ENCODE data around the gene SAMD9L.
"Not testable (repeated sequence)": the region's sequence is repeated elsewhere in the genome, so short reads cannot be mapped to it uniquely, and the experiment has no call there.

SAMD9L gene

DNA sequence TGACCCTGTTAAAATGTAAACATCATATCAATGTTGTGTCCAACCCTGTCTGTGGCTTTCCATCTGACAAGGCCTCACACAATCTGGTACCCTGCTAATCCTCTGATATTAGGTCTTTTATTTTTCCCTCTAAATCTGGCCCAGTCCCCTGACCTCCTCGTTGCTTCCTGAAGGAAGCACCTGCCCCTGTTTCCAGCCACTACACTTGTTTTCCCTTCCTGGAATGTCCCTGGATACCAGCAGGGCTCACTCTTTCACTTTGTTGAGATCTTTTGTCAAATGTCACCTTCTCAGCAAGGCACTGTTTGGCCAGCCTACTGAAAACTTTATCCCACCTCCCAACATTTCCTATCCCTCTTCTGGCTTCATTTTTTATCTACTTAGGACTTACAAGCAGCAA, 2.1 kb downstream of the SAMD9L start:
- no peak for DNase-seq (ENCODE audit: low read depth)

DNA sequence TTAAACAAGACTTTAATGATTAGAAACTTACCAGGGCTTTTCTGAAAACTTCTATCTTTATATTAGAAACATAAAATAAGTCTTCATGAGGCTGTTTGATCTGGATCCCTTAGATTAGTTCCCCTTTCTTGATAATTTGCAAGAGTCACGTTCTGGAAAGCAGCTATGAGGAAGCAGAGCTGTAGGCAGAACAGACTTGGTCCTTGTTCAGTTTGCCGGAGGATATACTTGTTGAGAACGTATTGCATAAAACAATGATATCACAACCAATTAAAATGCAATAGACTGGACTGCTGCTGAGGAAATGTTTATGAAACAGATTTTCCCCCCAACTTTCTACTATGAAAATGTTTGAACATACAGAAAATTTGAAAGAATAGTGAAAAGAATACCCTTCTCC, 2.8 kb downstream of the SAMD9L start:
- no peak for DNase-seq (ENCODE audit: low read depth)

GRCh38 chr7:93142127-93142526, 6.1 kb downstream of the SAMD9L start:
- DNase-seq (ENCODE audit: low read depth): no peak

- DNase-seq (ENCODE audit: low read depth): no peak
These were observed 7.5 kb downstream of the SAMD9L start for GRCh38 chr7:93140582-93141191.

- DNase-seq (ENCODE audit: low read depth): no peak
These were observed 9.6 kb downstream of the SAMD9L start for GRCh38 chr7:93138576-93138975.

- no peak for DNase-seq (ENCODE audit: low read depth)
These were observed 15.2 kb downstream of the SAMD9L start for GRCh38 chr7:93133005-93133404.

GRCh38 chr7:93132216-93132615, 16.0 kb downstream of the SAMD9L start:
- no peak for DNase-seq (ENCODE audit: low read depth)

DNA sequence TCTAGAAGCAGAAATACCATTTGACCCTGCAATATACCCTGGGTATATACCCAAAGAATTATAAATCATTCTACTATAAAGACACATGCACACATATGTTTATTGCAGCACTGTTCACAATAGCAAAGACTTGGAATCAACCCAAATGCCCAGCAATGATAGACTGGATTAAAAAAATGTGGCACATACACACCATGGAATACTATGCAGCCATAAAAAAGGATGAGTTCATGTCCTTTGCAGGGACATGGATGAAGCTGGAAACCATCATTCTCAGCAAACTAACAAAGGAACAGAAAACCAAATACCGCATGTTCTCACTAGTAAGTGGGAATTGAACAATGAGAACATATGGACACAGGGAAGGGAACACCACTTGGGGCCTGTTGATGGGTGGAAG, 21.2 kb downstream of the SAMD9L start:
- DNase-seq (ENCODE audit: low read depth): not testable (repeated sequence)

- not testable (repeated sequence) for DNase-seq (ENCODE audit: low read depth)
These were observed 24.7 kb downstream of the SAMD9L start for GRCh38 chr7:93123532-93123931.

DNA sequence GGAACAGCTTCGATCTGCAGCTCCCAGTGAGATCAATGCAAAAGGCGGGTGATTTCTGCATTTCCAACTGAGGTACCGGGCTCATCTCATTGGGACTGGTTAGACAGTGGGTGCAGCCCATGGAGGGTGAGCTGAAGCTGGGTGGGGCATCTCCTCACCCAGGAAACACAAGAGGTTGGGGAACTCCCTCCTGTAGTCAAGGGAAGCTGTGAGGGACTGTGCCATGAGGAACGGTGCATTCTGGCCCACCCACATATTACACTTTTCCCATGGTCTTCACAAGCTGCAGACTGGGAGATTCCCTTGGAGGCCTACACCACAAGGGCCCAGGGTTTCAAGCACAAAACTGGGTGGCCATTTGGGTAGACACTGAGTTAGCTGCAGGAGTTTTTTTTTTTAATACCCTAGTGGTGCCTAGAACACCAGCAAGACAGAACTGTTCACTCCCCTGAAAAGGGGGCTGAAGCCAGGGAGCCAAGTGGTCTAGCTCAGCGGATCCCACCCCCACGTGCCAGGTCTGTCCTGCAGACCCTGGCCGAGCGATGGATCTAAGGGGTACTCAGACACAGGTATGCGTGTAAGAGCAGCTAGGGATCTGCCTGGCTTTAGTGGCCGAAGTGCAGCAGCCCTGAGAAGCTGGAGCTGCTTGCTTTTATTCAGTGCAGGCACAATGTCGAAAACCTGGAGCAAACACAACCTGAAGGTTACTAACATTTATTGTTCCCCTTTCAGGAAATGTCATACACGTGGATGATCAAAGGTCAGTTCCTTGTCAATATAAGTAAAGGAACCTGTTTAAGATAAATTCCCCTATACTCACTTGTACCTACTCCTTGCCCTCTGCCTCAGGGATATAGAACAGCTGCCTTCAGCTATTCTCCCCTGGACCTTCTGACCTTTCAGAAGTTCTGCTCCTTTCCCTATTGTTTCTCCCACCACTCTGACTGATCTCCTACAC, 27.3 kb downstream of the SAMD9L start:
- no peak for DNase-seq (ENCODE audit: low read depth)

DNA sequence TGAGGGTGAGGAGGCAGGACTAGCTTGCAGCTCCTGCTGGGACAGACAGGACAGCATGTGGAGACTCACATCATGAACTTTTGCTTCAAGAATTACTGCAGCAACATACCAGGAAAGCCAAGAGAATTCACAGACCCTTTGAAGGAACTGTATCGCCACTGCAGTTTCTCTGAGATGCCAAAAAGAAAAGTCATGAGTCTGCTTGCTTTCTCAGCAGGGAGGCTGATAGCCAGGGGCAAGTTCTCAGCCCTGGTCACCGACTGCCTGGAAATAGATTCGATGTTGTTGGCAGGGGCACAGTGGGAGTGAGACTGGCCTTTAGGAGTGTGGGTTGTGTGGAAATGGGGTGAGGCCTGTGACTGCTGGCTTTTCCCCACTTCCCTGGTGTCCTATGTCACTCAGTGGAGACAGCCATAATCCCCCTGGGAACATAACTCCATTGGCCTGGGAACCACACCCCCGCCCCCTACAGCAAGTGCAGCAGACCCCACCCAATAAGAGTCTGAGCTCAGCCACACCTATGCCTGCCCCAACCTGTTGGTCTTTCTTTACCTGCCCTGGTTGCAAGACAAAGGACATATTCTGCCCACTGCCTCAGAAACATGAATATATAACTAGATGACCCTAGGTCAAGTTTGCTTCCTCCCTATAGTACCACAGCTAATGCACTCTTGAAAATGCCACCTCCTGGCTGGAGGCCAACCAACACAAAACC, 28.8 kb downstream of the SAMD9L start:
- DNase-seq (ENCODE audit: low read depth): no peak

DNA sequence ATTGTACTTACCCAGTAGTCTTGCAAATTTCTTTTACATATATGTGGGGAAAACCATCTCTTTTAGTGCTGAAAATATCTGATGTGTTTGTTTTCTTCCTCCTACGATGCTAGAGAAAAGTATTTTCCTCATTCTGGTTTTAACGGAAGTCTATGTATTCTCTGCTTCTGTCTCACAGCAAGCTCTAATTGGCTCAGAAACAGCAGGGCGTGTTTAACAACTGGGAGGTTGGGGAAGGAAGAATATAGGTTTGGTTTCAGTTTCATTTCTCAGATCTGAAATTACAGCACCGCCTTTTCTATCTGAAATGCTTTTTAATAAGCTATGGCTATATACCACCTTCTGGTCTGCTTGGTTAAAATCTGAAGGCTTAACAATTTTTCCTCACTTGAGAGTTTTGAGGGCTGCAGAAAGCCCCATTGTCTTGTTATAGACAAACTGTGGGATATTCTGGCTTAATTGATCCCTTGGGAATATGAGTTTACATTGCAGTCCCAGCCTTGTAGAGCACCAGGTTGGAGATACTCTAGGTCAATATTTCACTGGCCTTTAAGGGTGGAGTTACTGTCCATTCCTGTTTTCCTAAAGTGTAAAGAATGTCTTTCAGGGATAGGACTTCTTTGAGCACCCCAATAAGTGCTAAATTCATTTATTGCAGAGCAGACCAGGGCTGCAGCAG, 30.2 kb downstream of the SAMD9L start, which contains the start of gene SAMD9:
Gene SAMD9, minus strand, starts transcription at position 128 of the 679 bp plus-strand sequence. CDS start 11,882 bp downstream, outside the sequence.
- DNase-seq (ENCODE audit: low read depth): peak; percentile 60

- no peak for DNase-seq (ENCODE audit: low read depth)
These were observed 30.9 kb downstream of the SAMD9L start for GRCh38 chr7:93117327-93117726.

DNA sequence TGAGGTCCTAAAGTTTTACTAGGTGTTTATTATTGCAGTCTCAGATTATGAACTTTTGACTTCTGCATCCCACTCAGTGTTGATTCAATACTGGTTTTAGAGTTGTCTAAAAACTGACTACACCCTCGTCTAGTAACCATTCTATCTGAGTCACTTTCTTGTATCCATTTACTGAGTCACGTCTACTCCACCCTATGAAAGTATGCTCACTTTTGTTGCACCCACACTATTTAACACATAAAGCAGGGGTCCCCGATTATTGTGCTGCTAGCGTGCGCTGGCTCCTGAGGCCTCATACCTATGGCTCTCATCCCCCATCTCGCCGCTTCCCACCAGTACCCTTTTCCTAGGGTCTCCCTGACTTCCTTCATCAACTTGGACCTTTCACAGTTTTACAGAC, 32.4 kb downstream of the SAMD9L start:
- peak; percentile 56 for DNase-seq (ENCODE audit: low read depth)

GRCh38 chr7:93108003-93108402, 40.2 kb downstream of the SAMD9L start:
- DNase-seq (ENCODE audit: low read depth): no peak

GRCh38 chr7:93097388-93097787, 50.8 kb downstream of the SAMD9L start:
- DNase-seq (ENCODE audit: low read depth): no peak

GRCh38 chr7:93092757-93093370, 55.3 kb downstream of the SAMD9L start:
- DNase-seq (ENCODE audit: low read depth): peak; percentile 20

All from GM04503 (cell line).